NCI-H2081 (cell line): ENCODE measurements around the gene FAM124A.

Experiments used
- DNase-seq, 2 experiments: peaks; one replicate each; lab custom pipeline; 2025; lab: John Stamatoyannopoulos, UW

The FAM124A gene

GRCh38 chr13:51221108-51221507, 1.1 kb upstream of the FAM124A start:
- DNase-seq = no peak

GRCh38 chr13:51221674-51222036, 543 bp upstream of the FAM124A start:
- no peak for DNase-seq

DNA sequence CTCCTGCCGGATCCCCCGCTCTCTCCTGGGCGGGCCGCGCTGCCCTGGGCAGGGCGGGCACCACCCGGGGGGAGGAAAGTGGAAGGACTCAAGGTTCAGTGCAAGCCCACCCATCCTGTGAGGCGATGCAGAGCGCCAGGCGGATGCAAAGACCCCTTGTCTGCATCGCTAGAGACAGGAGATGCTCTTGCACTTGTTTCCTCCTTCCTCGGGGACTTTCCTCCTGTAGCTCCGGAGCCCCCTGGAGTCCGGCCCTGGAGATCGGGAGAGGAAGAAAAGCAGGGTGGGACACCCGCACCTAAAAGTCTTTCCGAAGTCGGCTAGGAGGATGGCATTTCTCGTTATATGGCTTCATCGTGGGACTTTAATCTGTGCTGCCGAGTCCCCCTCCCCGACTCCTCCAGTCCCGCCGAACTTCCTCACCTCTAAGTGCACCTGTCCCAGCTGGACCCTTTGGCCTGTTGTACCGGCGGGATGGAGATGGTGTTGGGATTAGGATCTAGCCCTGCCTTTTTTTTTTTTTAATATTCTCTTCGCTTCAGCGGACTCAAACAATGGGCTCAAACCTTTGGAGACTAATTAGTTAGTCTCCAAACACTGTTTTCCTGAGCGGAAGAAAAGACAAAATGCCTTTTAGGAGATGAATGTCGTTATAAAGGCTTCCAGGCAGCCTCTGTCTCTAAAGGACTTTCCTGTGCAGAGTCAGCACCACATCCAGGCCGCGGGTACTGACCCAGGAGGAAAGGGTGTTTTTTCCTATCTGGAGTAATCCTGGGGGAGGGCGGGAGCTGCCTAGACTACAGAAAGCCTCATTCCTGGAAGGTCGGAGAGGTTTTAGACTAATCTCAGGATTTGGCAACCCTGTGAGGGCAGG, 725 bp downstream of the FAM124A start:
- peak in 1 of 2 experiments; percentile 6 for DNase-seq

- no peak for DNase-seq
Observed at GRCh38 chr13:51223560-51224270, 1.5 kb downstream of the FAM124A start.

DNA sequence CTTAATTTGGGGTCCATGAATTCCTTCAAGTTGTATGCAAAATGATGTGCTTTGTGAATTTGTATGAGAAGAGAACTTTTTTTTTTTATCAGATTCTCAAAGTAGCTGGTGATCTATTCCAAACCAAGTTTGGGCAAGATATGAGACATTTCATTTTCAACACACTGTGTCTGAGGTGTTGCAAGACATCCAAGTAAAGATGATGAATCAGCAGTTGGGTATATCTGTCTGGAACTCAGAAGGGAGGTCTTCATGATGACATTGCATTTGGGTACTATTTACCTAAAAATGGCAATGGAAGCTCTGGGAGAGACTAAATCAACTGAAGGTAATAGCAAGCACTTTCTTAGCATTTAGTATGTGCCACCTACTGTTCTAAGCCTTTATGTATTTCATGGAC, 2.8 kb downstream of the FAM124A start:
- no peak for DNase-seq

DNA sequence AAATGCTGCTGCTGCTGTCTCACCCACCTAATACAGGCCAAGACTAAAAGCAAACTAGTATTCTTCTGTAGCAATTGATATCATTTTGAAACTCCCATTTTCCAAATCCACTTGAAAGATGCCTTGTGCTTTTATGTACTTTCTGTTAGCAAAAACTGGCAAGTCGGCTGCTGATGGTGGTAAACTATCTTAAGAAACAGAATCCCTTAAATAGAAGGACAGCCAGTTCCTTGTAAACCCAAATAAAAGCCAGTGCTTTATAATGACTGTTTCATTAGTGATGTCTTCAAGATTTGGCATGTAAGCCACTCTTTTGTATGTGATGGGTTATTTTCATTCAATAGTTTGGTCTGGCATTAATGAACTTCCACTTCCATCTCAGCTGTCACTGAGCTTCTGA, 5.2 kb downstream of the FAM124A start:
- DNase-seq = no peak

DNA sequence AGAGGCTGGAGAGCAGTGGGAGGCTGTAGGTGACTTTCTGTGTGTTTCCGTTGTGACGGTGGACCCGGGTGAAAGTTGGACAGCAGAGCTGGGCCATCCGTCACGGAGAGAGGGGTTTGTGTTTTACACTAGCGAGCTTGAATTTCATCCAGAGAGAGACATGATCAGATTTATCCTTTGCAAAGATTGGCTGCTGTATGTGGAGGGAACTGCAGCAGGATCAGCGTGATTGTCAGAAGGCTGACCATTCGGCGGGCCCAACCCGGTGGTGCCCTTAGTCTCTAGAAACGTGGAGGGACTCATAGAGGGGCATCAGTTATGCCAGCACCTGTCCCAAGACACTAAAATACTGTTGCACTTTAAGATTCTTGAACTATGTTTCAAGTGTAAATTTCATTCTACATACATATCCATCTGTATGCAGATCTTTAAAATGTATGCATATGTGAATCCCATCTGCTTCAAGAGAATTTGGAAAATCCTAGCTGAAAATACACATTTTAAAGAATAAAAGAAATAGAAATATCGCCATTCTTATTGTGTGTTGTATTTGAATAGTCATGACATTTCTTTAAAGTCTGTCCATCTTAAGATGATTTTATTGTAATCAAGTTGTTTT, 7.0 kb downstream of the FAM124A start:
- DNase-seq = no peak

GRCh38 chr13:51229731-51230130, 7.5 kb downstream of the FAM124A start:
- no peak for DNase-seq

GRCh38 chr13:51230477-51231105, 8.4 kb downstream of the FAM124A start:
- DNase-seq = no peak

GRCh38 chr13:51231456-51231855, 9.3 kb downstream of the FAM124A start:
- DNase-seq = no peak

DNA sequence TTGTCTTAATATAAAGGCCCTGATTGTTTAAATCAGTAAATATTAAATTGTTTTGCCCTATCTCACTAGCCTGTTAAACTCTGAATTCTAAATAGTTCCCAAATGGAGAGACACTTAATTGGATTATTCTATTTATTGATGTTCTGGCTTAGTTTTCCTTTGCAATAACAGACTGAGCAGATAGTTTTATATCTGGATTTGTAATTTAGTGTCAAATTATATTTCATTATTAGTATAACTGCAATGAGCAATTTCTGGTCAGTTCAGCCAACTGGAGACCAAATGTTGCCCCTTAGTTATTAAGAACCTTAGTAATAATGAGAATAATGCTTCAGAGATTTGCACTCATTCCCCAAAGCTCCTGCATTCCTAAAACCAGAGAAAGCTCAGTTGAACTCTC, 10.1 kb downstream of the FAM124A start:
- no peak for DNase-seq

DNA sequence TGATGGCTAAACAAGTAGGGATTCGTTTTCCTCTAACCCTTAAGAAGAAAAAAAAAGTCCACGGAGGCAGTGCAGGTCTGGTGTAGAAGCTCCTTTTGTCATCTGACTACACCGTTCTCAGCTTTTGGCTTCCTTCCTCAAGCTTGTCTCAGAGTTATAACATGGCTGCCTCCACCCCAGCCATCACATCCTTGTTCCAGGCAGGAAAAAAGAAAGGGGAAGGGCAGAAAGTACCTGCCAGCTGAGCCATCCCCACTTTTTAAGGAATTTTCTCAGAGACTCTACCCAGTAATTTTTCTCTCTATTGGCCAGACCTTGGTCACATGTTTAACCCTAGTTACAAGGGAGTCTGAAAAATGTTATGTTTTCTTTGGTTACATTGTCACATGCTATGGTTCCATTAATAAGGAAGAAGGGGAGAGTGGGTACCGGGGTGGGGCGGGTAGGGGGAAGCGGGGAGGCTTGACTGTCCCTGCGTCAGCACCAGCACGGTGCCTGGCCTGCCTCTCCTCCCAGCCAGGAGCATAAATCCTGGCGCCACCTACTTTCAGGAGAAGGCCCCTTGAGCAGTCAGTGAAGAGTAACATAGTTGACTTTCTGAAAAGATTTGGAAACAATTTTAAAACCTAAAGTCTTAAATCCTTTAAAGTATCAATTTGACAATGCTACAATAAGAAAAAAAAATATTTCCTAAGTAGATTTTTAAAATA, 11.1 kb downstream of the FAM124A start:
- DNase-seq = no peak

- DNase-seq = no peak
Observed at GRCh38 chr13:51234676-51235075, 12.5 kb downstream of the FAM124A start.

DNA sequence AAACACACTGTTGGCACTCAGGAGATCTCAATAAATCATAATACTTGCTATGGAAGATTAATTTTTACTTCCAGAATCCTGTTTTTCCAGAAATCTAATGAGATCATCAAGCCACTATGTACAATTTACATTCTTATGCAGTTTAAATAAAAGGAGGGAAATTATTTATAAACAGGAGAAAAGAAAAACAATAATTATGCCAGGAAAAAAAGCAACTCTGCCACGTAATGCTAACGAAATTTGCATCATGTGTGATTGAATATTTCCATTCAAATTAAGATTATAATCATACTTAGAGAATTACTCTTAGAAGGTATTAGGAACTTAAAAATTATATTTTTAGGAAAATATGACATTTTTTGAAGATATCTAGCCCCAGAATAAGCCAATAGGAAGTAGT, 13.0 kb downstream of the FAM124A start:
- no peak for DNase-seq

DNA sequence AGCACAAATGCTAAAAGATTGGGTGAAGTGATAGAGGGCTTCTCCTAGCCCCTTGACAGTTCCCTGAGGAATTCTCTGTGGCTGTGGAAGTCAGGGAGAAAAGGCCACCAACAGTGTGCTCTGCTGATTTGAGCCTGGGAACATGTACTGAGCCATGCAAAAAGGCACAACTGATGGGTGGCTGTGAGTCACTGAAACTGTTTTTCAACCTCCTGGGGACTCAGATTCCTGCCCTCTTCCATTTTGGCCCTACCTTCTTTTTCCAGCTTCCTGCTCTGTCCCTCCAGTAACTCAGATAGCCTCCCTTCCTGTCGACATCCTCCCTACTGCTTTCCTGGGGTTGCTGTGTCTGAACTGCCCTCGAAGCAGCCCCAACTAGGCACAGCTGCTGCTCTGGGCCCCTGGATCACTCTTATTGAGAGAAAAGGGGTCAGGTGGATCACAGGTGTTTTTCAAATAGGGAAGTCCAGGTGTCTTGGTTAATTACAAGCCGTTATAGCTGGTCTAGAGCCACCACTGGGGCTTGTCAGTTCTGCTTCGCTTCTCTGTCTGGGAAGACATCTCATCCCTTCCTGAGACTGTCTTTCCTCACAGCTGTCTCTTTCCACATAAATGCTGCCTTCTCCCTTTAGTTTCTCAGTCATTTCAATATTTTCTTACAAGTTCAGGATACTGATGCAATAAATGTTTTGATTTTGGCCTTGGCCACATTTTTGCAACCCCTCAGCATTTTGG, 13.7 kb downstream of the FAM124A start:
- peak in 1 of 2 experiments; percentile 18 for DNase-seq

GRCh38 chr13:51236491-51236792, 14.2 kb downstream of the FAM124A start:
- no peak for DNase-seq

- no peak for DNase-seq
Observed at GRCh38 chr13:51237386-51237785, 15.2 kb downstream of the FAM124A start.

DNA sequence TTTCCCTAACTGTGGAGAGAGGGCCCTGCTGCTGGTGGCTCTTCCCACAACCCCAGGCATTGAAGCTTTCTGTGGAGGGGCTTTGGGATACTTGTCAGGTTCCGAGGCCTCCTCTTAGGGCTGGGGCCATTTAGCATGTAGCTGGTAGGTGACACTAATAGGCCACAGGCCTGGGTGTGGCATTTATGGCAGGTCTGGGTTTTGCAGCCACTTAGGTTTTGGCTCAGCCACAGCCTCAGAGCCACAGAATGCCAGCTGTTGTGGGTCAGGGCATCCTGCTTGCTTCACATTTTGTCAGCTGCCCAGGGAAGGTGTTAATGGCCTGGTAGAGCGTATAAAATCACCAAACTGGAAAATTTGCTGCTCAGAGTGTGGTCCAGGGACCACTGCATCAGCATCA, 15.7 kb downstream of the FAM124A start:
- no peak for DNase-seq

- DNase-seq = no peak
Observed at GRCh38 chr13:51240178-51240577, 18.0 kb downstream of the FAM124A start.

DNA sequence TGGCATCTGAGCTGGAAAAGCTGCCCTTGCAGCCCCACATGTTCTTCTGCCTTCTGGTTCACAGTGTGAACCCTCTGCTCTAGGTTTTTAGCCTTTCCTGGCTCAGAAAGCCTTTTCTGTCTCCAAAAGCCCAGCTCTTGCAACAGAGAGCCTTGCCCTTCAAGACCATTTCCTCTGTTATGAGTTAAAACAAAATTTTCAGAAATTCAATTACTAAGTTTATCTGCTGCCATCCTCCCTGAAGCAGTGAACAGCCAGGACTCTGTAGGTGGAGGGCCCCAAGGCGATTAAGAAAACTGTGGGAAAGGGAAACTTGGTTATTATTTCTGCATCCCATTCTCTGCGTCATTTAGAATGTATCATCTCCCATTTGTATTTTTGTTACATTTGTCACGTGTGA, 18.8 kb downstream of the FAM124A start:
- DNase-seq = no peak

DNA sequence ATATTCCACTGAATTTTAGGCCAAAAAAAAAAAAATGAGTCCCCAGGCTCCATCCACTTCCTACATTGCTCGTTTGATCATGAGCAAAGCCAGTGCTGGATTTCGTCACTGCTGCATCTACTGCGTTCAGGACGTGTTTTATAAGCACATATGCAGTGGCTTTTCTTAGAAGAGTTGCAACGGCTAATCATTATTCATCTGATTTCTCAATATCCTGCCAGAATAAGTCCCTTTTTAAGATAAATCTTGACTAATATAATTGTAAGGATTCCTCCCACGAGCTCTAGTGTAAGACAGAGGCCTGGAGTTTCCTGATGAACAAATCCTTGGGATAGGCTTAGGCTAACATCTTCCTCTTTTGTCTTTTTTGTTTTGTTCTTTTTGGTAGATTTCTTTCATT, 19.5 kb downstream of the FAM124A start:
- DNase-seq = no peak
